ENCODE data around the gene STOX2.

The STOX2 gene

GRCh38 chr4:183986971-183987946, 82.2 kb downstream of the STOX2 start:
- H3K9me3 ChIP-seq, result no peaks in the 10 kb centered on the region
- no peaks in the 10 kb centered on the region for H3K27me3 ChIP-seq
- peak overlapping the region; percentile 34 to 42 for H3K4me3 ChIP-seq
- peaks cover 0 to 33% (median 17%) of the 10 kb centered on the region in 4 donors for H3K4me1 ChIP-seq
- no peak for TF ChIP-seq CTCF (IDR thresholded peaks at IDR 0.05)
- intact Hi-C loops (cut with DNase I; ENCODE audit: low total_unique reads), result no loop called here
- peak; percentile 37 to 81 for DNase-seq
- no peaks in the 10 kb centered on the region for H3K36me3 ChIP-seq
- peak overlapping the region; percentile 42 to 50 for H3K27ac ChIP-seq

DNA sequence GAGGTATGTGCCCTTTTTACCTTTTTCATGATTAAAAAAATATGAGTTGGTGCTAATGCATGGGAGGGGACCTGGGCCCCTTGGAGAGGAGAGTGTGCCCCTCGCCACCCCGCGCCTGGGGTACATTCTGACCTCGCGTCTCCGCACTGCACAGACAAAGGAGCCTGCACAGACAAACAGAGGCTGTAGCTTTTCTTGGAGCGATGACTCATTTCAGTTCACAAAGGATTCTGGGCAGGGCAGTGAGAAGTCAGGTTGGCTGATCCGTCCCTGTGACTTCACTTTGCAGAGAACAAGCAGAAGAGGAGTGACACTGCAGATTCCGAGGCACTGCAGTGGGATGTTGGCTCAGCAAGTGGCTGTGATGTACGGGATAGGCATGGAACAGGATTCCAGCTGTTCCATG, 82.9 kb downstream of the STOX2 start:
- no peak for TF ChIP-seq CTCF (IDR thresholded peaks at IDR 0.05)
- intact Hi-C loops (cut with DNase I; ENCODE audit: low total_unique reads), result no loop called here
- Histone ChIP-seq H3K9me3 (no peaks in the 10 kb centered on the region), H3K27ac (peak overlapping the region; percentile 42 to 50), H3K4me3 (peak overlapping the region; percentile 34 to 42), H3K27me3 (no peaks in the 10 kb centered on the region), H3K36me3 (no peaks in the 10 kb centered on the region), H3K4me1 (peaks cover 0 to 33% (median 17%) of the 10 kb centered on the region in 4 donors)
- DNase-seq, result peak; percentile 53 to 76

DNA sequence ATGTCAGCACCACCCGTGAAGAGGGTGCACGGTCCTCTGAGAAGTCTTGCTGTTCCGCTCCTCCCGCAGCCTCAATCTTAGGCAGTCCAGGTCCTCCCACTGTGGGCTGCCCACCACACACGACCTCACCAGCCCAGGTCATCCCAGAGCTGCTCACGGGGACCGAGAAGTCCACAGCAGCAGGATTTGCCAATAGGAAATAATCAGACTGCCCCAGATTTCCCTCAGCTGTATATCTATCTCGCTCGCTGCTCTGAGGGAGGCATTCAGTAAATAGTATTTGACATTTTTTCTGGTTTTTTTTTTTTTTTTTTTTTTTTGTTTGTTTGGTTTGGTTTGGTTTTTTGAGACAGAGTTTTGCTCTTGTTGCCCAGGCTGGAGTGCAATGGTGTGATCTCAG, 83.8 kb downstream of the STOX2 start:
- peak overlapping the region in 1 of 2 donors; percentile 50 for H3K27ac ChIP-seq
- intact Hi-C loops (cut with DNase I; ENCODE audit: low total_unique reads), result no loop called here

GRCh38 chr4:183989461-183989860, 84.4 kb downstream of the STOX2 start:
- no peak overlapping the region for H3K27ac ChIP-seq
- H3K27me3 ChIP-seq, result no peaks in the 10 kb centered on the region
- H3K4me3 ChIP-seq, result no peak overlapping the region
- H3K36me3 ChIP-seq, result no peaks in the 10 kb centered on the region
- peaks cover 0 to 33% (median 17%) of the 10 kb centered on the region in 4 donors for H3K4me1 ChIP-seq
- no peak for DNase-seq
- H3K9me3 ChIP-seq, result no peaks in the 10 kb centered on the region
- intact Hi-C loops (cut with DNase I; ENCODE audit: low total_unique reads), result no loop called here
- TF ChIP-seq CTCF (IDR thresholded peaks at IDR 0.05), result no peak

More for the DNA sequence above, 83.8 kb downstream of the STOX2 start:
- Histone ChIP-seq H3K9me3 (no peaks in the 10 kb centered on the region), H3K36me3 (no peaks in the 10 kb centered on the region), H3K4me1 (peaks cover 0 to 33% (median 17%) of the 10 kb centered on the region in 4 donors), H3K27me3 (no peaks in the 10 kb centered on the region), H3K4me3 (peak overlapping the region in 1 of 2 donors; percentile 34)
- DNase-seq, result no peak
- TF ChIP-seq CTCF (IDR thresholded peaks at IDR 0.05), result no peak

DNA sequence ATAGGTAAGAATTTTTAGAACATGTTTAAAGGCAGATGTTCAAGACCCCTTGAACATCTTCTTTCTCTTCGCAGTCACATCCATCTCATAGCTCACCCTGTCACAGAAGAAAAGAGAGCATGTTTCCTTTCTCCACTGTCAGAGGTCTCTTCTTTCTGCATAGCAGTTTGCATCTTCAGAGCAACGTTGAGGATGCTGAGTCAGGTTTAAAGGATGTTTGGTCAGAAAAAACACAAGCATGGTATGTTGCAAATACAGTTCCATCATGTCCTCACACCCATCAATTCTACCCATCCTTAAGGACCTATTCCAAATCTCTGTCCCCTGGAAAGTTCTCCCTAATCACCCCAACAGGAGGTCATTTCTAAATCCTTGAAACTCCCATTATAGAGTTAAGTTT, 84.8 kb downstream of the STOX2 start:
- intact Hi-C loops (cut with DNase I; ENCODE audit: low total_unique reads), result no loop called here
- H3K27ac ChIP-seq, result no peak overlapping the region
- H3K36me3 ChIP-seq, result no peaks in the 10 kb centered on the region
- H3K4me1 ChIP-seq, result peaks cover 0 to 33% (median 17%) of the 10 kb centered on the region in 4 donors
- H3K9me3 ChIP-seq, result no peaks in the 10 kb centered on the region
- H3K4me3 ChIP-seq, result no peak overlapping the region
- no peaks in the 10 kb centered on the region for H3K27me3 ChIP-seq
- TF ChIP-seq CTCF (IDR thresholded peaks at IDR 0.05), result no peak
- DNase-seq, result no peak

All from tibial artery (tissue), 4 donors.